NCI-H2196 (cell line): Measurements from ENCODE around the gene CALY.

Source experiments
- DNase-seq: peaks from one replicate; lab custom pipeline; 2025; ENCODE audit not compliant: unreplicated experiment; lab: John Stamatoyannopoulos, UW

The CALY gene

DNA sequence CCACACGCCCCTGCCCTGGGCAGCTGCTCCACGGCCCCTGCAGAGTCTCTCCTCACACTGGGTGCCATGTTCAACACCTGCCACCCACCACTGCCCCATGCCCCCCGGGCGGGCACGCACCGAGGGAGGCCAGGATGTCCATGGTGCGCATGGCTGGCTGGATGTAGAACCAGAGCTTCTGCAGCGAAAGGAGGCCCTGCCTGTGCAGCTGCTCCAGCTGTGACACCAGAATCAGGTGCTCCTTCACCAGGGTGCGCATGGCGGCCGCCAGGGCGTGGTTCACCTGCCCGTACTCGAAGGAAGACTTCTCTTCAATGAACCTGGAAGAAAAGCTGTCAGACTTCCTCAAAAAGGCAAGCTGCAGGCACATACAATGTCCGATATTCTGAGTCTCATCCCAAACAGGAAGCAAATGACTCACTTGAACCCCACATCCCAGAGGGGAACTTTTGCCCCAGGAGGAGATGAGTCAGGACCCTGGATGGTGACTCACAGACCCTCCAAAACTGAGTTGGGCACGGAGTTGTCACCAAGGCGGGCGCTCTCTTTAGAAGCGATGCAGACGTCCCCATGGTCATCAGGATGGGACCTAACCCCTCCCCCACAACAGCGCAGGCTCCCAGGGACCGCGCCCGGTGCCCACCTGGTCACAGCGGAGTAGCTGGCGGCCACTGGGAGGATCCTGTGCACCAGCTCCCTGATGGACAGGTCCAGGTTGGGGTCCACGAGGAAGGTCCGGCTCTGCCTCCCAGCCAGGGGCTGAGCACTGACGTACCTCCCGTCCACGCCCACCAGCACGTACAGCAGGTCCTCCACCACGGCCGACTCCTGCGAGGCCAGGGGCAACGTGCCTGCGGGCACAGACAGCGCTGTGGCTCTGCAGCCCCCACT, 43.5 kb downstream of the CALY start:
- DNase-seq = no peak

DNA sequence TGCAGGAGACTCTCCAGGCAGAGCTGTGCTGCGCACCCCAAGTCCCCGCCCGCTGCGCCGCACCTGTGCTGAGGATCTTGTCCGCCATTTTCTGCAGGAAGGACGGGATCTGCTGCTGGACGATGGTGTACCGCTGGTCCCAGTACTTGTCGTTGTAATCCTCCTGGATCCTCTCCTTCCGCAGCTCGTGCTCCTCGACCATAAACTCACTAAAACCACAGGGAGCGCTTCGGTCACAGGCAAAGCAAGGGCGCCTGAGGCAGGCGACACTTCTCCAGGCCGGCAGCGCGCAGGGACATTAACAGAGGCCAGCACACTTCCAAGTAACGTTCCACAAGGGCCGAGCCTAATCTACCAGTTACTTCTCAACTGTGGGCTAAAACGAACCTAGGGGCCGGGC, 46.9 kb downstream of the CALY start:
- DNase-seq = no peak

DNA sequence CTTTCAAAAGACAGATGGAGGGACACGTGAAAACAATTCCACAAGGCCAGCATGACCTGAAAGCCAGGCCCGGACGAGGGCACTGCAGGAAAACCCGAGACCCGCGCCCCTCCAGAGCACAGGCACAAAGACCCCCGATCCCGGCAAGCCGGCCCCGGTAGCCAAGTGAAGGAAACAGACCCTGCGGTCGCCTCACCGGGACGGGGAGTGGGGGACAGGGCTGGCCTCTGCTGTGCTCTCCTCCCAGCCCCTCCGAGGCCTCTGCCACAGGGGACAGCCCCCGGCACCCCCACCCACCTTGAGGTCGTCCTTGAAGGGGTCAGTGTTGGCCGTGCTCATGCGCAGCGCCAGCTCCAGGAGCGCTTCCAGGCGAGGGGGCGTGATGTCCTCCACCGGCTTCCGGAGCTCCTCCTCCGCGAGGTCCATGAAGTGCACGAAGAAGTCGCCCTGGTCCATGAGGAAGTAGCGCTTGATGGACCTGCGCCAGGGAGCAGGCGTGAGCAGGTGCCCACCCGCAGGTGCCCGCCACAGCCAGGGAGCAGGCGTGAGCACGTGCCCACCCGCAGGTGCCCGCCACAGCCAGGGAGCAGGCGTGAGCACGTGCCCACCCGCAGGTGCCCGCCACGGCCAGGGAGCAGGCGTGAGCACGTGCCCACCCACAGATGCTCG, 48.7 kb downstream of the CALY start:
- DNase-seq = no peak

GRCh38 chr10:133286366-133286765, 50.3 kb downstream of the CALY start:
- no peak for DNase-seq

GRCh38 chr10:133285217-133285616, 51.5 kb downstream of the CALY start:
- DNase-seq = no peak

DNA sequence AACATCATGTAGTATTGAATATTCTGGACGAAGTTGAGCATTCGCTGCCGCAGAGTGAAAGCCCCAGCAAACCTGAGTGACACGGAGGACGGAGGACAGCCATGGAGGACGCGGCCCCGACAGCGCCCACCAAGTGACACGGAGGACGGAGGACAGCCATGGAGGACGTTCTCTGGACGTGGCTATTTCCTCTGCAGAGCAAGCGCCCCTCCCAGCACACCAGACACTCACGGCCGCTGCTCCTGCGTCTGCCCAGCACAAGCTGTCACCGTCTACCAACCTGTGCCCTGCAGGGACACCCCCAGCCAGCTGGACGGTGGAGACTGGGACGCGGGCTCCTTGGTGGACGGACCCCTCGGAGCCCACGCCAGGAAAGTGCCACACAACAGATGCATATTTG, 52.8 kb downstream of the CALY start:
- DNase-seq = no peak

DNA sequence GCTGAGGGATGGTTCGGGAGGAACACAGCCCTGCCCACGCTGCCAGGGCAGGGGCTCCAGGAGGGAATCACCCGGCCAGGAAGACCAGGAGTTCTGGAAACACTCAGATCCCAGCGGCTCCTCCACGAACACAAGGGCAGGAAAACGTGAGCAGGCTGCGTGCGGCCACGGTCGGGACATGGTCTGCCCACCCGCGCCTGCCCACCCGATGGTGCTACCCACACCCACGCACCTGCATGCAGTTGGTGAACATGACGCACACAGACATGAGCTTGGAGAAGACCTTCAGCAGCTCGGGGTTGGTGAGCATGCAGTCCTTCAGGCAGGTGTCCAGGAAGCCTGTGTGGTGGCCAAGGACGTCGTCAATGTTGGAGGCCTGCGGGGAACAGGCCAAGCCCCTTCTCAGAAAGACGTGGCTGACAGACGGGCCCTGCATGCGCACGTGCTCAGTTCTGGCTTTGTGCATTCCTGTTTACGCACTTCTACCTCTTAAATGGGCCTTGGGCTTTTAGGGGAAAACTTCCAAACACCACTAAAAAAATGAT, 53.8 kb downstream of the CALY start:
- no peak for DNase-seq

DNA sequence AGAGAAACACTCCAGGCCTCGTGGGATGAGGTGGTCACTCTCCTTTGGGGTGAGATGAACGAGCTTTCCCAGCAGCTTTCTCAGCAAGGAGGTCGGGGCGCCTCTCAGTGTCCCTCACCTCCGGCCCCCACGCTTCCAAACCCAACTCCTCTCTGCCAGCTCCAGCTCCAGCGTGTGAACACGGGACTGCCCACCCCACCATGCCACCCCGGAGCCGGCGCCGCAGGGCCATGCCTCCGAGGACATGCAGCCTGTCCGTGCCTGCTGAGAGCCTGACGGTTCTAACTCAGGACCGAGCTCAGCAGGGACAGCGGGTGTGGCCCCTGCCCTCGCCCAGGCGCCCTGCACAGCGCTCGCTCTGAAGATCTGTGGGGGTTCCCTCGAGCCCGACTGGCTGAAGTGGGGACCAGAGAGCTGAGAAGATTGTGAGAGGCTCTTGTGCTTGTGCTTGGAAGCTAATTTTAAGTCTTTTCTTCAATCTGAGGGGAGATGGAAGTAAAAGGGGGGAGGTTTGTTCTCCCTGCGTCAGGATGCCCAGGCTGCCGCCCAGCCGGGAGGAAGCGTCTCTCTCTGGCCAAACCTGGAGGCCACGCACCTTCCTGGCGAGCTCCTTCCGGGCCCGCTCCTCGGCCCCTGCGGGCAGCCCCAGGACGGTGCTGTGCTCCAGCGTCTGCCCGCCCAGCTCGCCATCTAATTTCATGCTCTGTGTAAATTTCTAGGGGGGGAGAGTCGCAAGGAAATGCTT, 54.9 kb downstream of the CALY start:
- no peak for DNase-seq

DNA sequence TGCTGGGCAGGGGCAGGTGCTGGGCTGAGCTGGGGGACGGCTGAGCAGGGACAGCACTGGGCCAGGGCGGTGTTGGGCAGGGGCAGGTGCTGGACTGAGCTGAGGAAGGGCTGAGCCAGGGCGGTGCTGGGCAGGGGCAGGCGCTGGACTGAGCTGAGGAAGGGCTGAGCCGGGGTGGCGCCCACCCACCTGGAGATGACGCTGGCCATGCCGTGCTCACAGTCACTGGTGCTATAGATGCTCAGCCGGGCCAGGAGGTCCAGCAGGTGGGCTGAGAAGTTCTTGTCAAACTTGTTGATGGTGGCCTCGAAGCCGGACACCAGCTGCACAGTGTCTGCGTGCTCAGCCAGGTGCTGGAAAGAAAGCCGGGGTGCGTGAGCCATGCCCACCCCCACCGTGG, 55.6 kb downstream of the CALY start:
- no peak for DNase-seq

GRCh38 chr10:133280391-133281059, 56.2 kb downstream of the CALY start:
- DNase-seq = no peak

GRCh38 chr10:133279326-133280226, 57.1 kb downstream of the CALY start:
- no peak for DNase-seq

DNA sequence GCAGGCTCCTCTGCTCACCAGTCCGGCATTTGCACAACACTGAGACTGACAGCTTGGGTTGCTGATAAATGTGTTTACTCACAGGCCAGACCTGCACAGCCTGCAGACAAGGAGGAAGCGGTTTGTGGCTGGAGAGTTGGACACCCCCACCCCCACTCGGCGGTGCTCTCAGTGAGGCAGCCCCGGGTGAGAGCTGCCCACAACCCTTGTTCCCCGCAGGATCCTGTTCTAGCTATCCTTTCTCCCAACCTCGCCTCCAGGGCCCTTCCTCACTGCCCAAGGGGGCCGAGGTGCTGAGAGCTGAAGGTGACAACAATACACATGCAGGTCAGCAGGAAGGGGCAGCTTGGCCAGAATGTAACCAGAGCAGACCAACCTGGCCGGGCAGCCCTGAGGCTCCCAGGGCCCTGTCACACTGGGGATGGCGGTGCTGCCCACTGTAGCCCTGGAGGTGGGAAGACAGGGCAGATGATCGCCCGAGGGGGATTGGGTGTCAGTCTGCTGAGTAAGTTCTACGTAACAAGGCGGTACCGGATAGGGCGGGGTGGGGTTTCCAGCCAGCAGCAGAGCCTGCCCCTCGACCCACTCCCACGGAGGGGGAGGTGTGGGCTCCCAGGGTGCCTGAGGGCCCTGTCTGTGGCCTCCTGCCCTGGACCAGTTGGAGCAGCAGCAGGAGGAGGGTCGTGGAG, 58.0 kb downstream of the CALY start:
- DNase-seq = peak; percentile 7

- DNase-seq = no peak
These were observed 58.6 kb downstream of the CALY start for GRCh38 chr10:133277993-133278576.

- DNase-seq = no peak
These were observed 59.3 kb downstream of the CALY start for GRCh38 chr10:133277277-133277992.

- no peak for DNase-seq
These were observed 60.1 kb downstream of the CALY start, which contains the start of gene ADAM8 for GRCh38 chr10:133276435-133277201. Gene ADAM8 (minus strand): TSS chr10:133276868. CDS start chr10:133276817, 51 bp downstream.

DNA sequence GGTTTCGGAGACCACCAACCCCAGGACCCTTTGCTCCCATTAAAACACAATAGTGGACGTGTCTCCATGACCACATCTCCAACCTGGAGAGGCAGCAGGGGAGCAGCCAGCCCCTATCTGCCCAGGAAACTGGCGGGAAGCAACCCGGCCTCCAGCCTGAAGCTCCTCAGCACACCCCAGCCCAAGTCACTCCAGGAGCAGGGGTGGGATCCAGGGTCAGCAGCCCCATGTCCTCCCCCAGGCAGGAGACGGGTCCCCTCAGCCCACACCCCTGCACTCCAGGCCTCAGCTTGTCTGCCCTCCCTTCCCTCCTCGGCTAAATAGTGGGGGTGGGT, 60.6 kb downstream of the CALY start:
- no peak for DNase-seq

- no peak for DNase-seq
These were observed 61.0 kb downstream of the CALY start for GRCh38 chr10:133275684-133276092.
